Upper lobe of right lung (tissue), 1 donor: ENCODE data around the gene FRMD4A. TPM values are rescaled to one million over a fixed set of nuclear protein-coding genes. Genes with fewer than 3 reads are reported as not detected.

Experiments used
- ATAC-seq: fragments of 200-7000 bp; cut with Tn5 transposase; one replicate; pipeline ENCODE4 v1.9.1; 2020; ENCODE audit warnings: mild to moderate bottlenecking, moderate library complexity
- DNase-seq: peaks from one replicate; pipeline ENCODE4 v3.0.0-alpha.2; 2020
- H3K27ac ChIP-seq: fragments of 200-600 bp; one replicate; pipeline ENCODE4 v1.8.0; 2022
- H3K27me3 ChIP-seq: fragments of 200-600 bp; one replicate; pipeline ENCODE4 v1.8.0; 2022; ENCODE audit warnings: mild to moderate bottlenecking
- H3K36me3 ChIP-seq: fragments of 200-600 bp; one replicate; pipeline ENCODE4 v1.8.0; 2022
- H3K4me1 ChIP-seq: fragments of 200-600 bp; one replicate; pipeline ENCODE4 v1.8.0; 2022
- H3K4me3 ChIP-seq: fragments of 200-600 bp; one replicate; pipeline ENCODE4 v1.8.0; 2022; ENCODE audit warnings: mild to moderate bottlenecking
- H3K9me3 ChIP-seq: fragments of 200-600 bp; one replicate; pipeline ENCODE4 v1.8.0; 2022
- CTCF ChIP-seq: fragments of 200-600 bp; IDR thresholded peaks from one replicate; pipeline ENCODE4 v1.8.0; 2022; ENCODE audit warnings: antibody characterized with exemption
- intact Hi-C: fragments of 100-400 bp; cut with DNase I; formaldehyde crosslinking; loops from one replicate; pipeline ENCODE4 v1.11.0; 2022
- total RNA-seq: library from RNA; stranded (reverse); fragmentation: NEBNext Ultra II Directional; extraction: Animal tissue kit (Norgen Biotek cat#: 25700); gene quantifications from one replicate; pipeline ENCODE4 v1.2.1, GENCODE V29; 2021
- donor health status: DM: no; HTN: yes; CAD: no; lungs with severe emphysema.

Gene FRMD4A
- total RNA-seq, 1 donor from 2014 or later, result 38.3 TPM

- H3K27ac ChIP-seq, result no peak overlapping the region
- peaks cover 14% of the 10 kb centered on the region for H3K4me1 ChIP-seq
- intact Hi-C loops, result no loop called here
- DNase-seq (no peak), ATAC-seq (no peak)
- H3K36me3 ChIP-seq, result no peaks in the 10 kb centered on the region
- no peak overlapping the region for H3K4me3 ChIP-seq
- H3K9me3 ChIP-seq, result no peaks in the 10 kb centered on the region
- no peaks in the 10 kb centered on the region for H3K27me3 ChIP-seq
- no peak for TF ChIP-seq CTCF
These were observed 473.3 kb downstream of the FRMD4A start for GRCh38 chr10:13857451-13857850.

- ATAC-seq (peak; percentile 53), DNase-seq (no peak)
- Histone ChIP-seq H3K4me3 (no peak overlapping the region), H3K9me3 (no peaks in the 10 kb centered on the region), H3K27me3 (no peaks in the 10 kb centered on the region), H3K27ac (peak overlapping the region; percentile 42), H3K36me3 (no peaks in the 10 kb centered on the region), H3K4me1 (peaks cover 16% of the 10 kb centered on the region)
- intact Hi-C loops, result no loop called here
- no peak for TF ChIP-seq CTCF
These were observed 476.9 kb downstream of the FRMD4A start for GRCh38 chr10:13853854-13854253.

- no peak for TF ChIP-seq CTCF
- Histone ChIP-seq H3K36me3 (no peaks in the 10 kb centered on the region), H3K27me3 (no peaks in the 10 kb centered on the region), H3K4me3 (no peak overlapping the region), H3K9me3 (no peaks in the 10 kb centered on the region), H3K27ac (peak overlapping the region; percentile 42), H3K4me1 (peaks cover 16% of the 10 kb centered on the region)
- DNase-seq (no peak), ATAC-seq (peak; percentile 77)
- intact Hi-C loops, result no loop called here
These were observed 477.9 kb downstream of the FRMD4A start for GRCh38 chr10:13852872-13853271.

- TF ChIP-seq CTCF, result no peak
- no peak for ATAC-seq
- H3K36me3 ChIP-seq, result no peaks in the 10 kb centered on the region
- H3K4me3 ChIP-seq, result no peak overlapping the region
- peak overlapping the region; percentile 5 for H3K27ac ChIP-seq
- no peaks in the 10 kb centered on the region for H3K27me3 ChIP-seq
- no peaks in the 10 kb centered on the region for H3K9me3 ChIP-seq
- no peak for DNase-seq
- peaks cover 22% of the 10 kb centered on the region for H3K4me1 ChIP-seq
- intact Hi-C loops, result no loop called here
These were observed 478.8 kb downstream of the FRMD4A start for GRCh38 chr10:13851906-13852305.

GRCh38 chr10:13848520-13849445 lies 481.9 kb downstream of the FRMD4A start:
- no peaks in the 10 kb centered on the region for H3K36me3 ChIP-seq
- no peak for TF ChIP-seq CTCF
- H3K27me3 ChIP-seq, result no peaks in the 10 kb centered on the region
- no peak overlapping the region for H3K27ac ChIP-seq
- intact Hi-C loops, result no loop called here
- ATAC-seq, result no peak
- H3K9me3 ChIP-seq, result no peaks in the 10 kb centered on the region
- no peak for DNase-seq
- no peak overlapping the region for H3K4me3 ChIP-seq
- peaks cover 22% of the 10 kb centered on the region for H3K4me1 ChIP-seq
